Esophagus muscularis mucosa (tissue), 3 donors: Measurements from ENCODE around the gene GOLGA6L1.

ENCODE experiments used
- CTCF ChIP-seq, 3 experiments: fragments of 200-600 bp in 2 of 3; fragments of 450-650 bp in 1 of 3; sonication (generic) in 2 of 3; IDR thresholded peaks; one replicate each; pipeline ENCODE4 v1.5.1; 2017 to 2019; ENCODE audit warnings: antibody characterized with exemption in 3 of 3, mild to moderate bottlenecking in 2 of 3, moderate library complexity in 1 of 3
- POLR2A ChIP-seq: fragments of 450-650 bp; IDR thresholded peaks from one replicate; pipeline ENCODE4 v1.6.1; 2017; ENCODE audit warnings: antibody characterized with exemption, moderate library complexity, mild to moderate bottlenecking, low read depth

- TF ChIP-seq CTCF (IDR thresholded peaks at IDR 0.05) = no peak
- no peak for TF ChIP-seq POLR2A
Observed at GRCh38 chr15:23081271-23081670, 55.4 kb downstream of the GOLGA6L1 start.
